Sigmoid colon (tissue), 4 donors: Measurements from ENCODE around the gene CRISPLD2.

Experiments used
- CTCF ChIP-seq, 4 experiments: fragments of 450-650 bp in 3 of 4; fragments of 200-600 bp in 1 of 4; IDR thresholded peaks; one replicate each; pipeline ENCODE4 v1.5.1; 2016 to 2019; ENCODE audit warnings: antibody characterized with exemption in 4 of 4, mild to moderate bottlenecking in 3 of 4, moderate library complexity in 2 of 4
- EP300 ChIP-seq, 4 donors: sonication (generic); formaldehyde crosslinking; IDR thresholded peaks; one replicate each; pipeline ENCODE4 v1.6.1; 2017; ENCODE audit warnings: antibody characterized with exemption in 4 of 4
- POLR2A ChIP-seq, 2 donors: fragments of 450-650 bp; IDR thresholded peaks; one replicate each; pipeline ENCODE4 v1.6.1; 2016; ENCODE audit warnings: antibody characterized with exemption in 2 of 2, mild to moderate bottlenecking in 2 of 2, moderate library complexity in 2 of 2
- POLR2AphosphoS5 ChIP-seq, 4 donors: sonication (generic); formaldehyde crosslinking; IDR thresholded peaks; one replicate each; pipeline ENCODE4 v1.6.1; 2017; ENCODE audit warnings: antibody characterized with exemption in 4 of 4

DNA sequence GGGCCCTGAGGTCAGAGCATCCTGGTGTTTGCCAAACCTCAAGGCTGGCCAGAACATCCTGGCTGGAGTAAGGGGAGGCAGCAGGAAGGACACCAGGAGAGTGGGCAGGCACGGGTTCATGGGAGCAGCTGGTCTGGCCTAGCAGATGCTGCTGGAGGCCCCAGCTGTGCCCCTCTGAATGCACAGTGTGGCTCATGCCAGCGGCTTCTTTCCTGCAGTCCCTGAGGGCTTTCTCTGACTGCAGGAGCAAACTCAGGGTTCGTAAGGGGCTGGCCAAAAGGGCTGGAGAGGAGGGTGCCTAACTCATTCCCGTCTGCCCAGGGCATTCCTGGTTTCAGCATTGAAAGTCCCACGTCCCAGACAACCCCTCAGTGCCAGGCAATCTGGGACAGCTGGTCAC, 112.9 kb downstream of the CRISPLD2 start:
- TF ChIP-seq CTCF (IDR thresholded peaks at IDR 0.05) (no peak), POLR2A (IDR thresholded peaks at IDR 0.05) (no peak), POLR2AphosphoS5 (IDR thresholded peaks at IDR 0.05) (no peak), EP300 (IDR thresholded peaks at IDR 0.05) (no peak)
